GM19043 (cell line): ENCODE results near the gene EPHA4.
A peak's percentile ranks its signal among the peaks of the same experiment; 100 is the strongest.

Experiments
- ATAC-seq: cut with Tn5 transposase; IDR thresholded peaks from one replicate; pipeline ENCODE4 v1.9.1; 2021; ENCODE audit warnings: low read depth; ENCODE audit not compliant: unreplicated experiment

Gene EPHA4

GRCh38 chr2:221546505-221547225 is 25.4 kb downstream of the EPHA4 start:
- no peak for ATAC-seq

DNA sequence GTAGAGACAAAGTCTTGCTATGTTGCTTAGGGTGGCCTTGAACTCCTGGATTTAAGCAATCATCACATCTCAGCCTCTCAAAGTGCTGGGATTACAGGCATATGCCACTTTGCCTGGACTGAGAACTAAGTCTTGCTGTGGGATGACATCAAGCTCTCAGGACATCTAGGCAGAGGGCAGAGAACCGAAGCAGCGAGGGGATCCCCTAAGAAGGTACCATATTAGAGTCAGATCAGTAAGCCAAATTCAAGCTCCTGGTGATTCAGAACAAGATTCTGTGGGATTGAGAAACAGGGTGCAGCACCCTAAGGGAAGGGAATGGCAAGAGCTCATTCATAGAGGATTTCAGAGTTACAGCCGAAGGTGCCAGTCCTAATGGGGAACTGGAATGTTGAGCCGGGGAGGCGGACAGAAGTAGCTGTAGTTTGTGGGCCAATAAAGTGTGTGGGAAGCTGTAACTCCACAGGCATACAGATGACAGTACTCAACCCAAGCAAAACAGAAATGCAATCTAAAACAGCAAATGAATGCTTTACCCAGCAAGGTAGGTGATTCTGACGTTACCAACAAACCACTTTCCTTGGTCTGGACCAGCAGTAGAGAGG is 30.9 kb downstream of the EPHA4 start:
- ATAC-seq = no peak

DNA sequence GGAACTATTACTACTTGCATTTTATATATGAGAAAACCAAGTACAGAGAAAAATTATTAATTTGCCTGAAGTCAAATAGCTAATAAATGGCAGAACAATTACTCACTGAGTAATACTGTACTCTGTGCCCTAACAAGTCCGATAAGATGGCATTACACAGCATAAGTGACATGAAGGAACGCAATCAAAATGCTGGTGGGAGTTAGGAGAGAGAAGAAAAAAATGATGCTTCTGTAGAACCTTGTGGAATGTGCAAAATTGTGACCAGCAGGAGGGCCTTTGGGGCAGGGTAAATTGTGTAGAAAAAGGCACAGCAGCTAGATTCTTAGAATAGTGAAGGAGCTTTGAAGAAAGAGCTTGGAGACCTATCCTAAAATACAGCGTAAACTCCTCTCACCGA is 32.9 kb downstream of the EPHA4 start:
- ATAC-seq = no peak

- ATAC-seq = no peak
Observed at GRCh38 chr2:221535824-221536223, 36.3 kb downstream of the EPHA4 start.

DNA sequence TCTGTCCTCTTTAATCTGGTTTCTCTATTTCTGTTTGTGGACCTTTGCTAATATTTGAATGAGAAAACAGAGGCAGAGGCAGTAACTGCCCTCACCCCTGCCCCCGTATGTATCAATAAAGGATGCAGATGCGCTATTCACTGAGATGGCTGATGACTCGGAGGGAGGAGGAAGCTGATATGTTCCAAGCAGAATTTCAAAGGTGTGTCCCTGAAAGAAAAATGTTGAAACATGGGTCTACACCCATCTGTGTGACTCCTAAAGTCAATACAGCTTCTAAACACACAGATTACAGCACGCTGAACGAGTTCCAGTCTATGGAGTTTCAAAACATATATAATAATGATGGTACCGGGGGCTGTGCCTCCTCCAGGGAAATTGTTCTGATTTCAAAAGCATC is 38.8 kb downstream of the EPHA4 start:
- ATAC-seq = no peak

DNA sequence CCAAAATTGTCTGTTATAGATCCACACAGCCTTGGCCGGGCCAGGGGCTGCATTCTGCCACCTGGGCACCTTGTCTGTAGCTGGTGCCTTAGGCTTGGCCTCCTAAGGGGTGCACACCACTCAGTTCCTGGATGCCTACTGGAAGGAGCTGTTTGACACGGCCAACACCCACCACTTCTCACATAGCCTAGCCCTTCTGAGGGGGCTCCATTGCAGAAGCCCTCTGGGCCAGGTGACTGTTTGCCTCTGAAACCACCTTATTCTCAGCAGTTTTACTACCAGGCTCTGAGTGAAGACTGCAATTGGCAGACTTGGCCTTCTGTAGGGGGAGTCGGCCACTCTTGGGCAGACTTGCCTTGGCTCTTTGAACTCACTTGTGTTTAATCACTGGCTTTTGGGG is 39.5 kb downstream of the EPHA4 start:
- no peak for ATAC-seq

- ATAC-seq = no peak
Observed at GRCh38 chr2:221530653-221531037, 41.5 kb downstream of the EPHA4 start.

GRCh38 chr2:221529943-221530652 is 42.0 kb downstream of the EPHA4 start:
- no peak for ATAC-seq

DNA sequence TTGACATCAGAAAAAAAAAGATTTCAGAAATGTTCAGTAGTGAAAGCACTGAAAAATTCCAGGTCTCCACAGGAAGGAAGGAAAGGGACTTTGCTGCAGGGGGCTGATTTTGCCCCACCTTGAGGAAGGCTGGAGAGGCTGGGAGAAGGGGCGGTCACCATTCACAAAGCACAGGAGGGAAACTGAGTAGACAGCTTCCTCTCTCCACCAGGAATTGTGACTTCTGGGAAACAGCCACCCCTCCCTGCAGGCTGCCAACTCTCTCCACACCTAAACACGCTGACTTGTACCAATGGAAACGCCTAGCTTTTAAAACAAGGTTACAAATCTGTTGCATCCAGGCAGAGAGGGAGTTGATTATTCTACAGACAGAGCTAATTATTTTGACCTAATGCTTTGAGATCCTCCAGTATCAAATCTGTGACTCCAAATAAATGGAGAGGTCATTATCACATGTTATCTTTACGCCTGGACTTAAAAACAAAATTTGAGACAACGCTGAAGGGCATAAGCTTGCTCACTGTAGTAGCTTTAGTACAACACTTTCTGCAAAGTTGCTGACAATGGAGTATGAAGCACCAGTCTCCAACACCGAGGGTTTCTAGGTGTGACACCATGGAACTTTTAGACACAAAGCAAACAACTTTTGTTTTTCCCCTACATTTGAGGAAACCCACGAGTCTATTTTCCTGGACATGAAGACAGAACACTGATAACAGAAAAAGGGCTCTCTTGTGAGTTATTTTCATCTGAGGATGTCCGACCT is 42.7 kb downstream of the EPHA4 start:
- no peak for ATAC-seq

DNA sequence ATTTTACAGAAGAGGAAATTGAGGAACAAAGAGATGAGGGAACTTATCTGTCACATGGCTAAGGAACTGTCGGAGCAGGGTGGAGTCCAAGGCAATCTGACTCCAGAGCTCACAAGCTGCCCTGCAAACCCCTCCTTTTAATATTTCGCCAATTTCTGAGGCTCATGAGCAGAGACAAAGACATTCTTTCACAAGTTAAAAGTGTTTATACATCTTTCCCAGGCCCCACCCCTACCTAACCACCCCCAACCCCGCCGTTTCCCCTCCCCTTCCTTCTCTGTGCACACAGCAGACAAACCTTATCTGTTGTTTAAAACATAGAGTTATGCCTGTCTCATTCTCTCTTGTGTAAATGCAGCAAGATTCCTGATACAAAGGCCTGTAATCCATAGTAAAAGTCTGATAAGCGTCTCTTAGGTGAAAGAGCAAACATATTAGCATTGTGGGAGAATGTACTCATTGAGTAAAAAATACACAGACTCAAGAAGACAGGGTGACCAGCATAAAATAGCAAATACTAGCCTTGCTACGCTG is 44.3 kb downstream of the EPHA4 start:
- no peak for ATAC-seq

- ATAC-seq = no peak
Observed at GRCh38 chr2:221524158-221524557, 47.9 kb downstream of the EPHA4 start.

- no peak for ATAC-seq
Observed at GRCh38 chr2:221521233-221521845, 50.8 kb downstream of the EPHA4 start.

DNA sequence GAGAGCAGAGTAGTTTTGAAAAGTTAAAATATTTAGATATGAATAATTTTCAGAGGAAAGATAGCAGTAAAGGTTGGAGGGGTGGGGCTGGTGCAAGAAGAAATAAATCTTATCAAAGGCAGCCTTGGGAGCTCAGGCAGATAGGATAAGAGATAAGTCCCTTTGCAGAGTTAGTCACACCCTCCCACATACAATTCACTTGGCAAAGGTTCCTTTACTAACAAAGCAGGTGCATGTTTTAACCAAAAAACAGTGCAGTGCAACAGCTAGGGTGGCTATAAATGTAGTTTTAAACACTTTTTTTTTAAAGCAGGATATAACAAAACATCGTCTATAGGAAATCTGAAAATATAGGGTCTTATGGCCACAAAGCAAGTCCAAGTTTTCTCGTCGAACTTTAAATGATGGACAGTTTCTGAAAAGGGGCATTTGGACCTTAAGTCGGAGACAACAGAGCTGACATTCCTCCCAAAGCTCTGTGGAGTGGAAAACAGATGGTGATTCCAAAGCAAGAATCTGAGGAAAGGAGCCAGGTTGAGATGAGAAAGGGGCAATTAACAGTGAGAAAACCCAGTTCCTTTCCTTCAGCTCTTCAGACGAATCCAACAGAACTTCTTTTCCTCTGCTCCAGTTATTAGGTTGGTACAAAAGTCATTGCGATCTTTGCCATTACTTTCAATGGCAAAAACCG is 53.0 kb downstream of the EPHA4 start:
- ATAC-seq = no peak

- ATAC-seq = peak; percentile 60
Observed at GRCh38 chr2:221518201-221518934, 53.7 kb downstream of the EPHA4 start.

DNA sequence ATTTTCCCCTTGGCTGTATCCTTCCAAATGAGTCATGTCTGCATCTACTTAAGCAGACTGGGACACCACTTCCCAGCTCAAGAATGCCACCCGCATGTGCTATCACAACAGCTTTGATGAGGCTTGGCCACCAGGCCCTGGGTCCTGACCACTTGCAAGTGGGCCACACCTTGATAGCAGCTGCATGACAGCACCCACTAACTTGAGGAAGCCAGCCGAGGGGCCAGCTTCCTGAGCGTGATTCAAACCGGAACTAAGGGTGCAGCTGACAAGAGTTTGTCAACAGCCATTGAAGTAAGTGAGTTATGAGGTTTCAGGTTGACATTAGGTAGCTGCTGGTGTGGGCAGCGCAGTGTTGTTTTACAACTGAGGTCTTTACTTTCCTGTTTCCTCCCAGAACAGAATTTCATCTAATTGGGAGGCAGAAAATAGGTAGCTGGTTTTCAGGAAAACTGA is 54.4 kb downstream of the EPHA4 start:
- ATAC-seq = peak; percentile 86

GRCh38 chr2:221517146-221517695 is 54.9 kb downstream of the EPHA4 start:
- ATAC-seq = peak; percentile 1

- ATAC-seq = no peak
Observed at GRCh38 chr2:221515864-221516263, 56.2 kb downstream of the EPHA4 start.

GRCh38 chr2:221514305-221515040 is 57.6 kb downstream of the EPHA4 start:
- no peak for ATAC-seq
